AG09319 (cell line): ENCODE data around the gene CR1L.
"Not testable (repeated sequence)": the region's sequence is repeated elsewhere in the genome, so short reads cannot be mapped to it uniquely, and the experiment has no call there.

Source experiments
- DNase-seq: peaks from one replicate; pipeline ENCODE4 v3.0.0-alpha.2; 2010; ENCODE audit warnings: low read depth; ENCODE audit errors: extremely low read depth
- TF ChIP-seq, protein P1 (sequence below): IDR thresholded peaks from 2 replicates; pipeline ENCODE4 v1.5.1; 2011; ENCODE audit warnings: low read depth, mild to moderate bottlenecking, inconsistent platforms, low read length, moderate library complexity

The CR1L gene

DNA sequence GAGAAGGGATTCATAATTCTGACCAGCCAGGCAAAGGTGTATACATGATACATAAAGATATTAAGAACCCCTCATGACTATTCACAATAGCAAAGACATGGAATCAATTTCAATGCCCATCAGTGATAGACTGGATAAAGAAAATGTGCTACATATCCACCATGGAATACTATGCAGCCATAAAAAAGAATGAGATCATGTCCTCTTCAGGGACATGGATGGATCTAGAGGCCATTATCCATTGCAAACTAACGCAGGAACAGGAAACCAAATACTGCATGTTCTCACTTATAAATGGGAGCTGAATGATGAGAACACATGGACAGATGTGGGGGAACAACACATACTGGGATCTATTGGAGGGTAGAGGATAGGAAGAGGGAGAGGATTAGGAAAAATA is 21.4 kb downstream of the CR1L start:
- no peak for DNase-seq
- TF ChIP-seq, protein P1, sequence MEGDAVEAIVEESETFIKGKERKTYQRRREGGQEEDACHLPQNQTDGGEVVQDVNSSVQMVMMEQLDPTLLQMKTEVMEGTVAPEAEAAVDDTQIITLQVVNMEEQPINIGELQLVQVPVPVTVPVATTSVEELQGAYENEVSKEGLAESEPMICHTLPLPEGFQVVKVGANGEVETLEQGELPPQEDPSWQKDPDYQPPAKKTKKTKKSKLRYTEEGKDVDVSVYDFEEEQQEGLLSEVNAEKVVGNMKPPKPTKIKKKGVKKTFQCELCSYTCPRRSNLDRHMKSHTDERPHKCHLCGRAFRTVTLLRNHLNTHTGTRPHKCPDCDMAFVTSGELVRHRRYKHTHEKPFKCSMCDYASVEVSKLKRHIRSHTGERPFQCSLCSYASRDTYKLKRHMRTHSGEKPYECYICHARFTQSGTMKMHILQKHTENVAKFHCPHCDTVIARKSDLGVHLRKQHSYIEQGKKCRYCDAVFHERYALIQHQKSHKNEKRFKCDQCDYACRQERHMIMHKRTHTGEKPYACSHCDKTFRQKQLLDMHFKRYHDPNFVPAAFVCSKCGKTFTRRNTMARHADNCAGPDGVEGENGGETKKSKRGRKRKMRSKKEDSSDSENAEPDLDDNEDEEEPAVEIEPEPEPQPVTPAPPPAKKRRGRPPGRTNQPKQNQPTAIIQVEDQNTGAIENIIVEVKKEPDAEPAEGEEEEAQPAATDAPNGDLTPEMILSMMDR = no peak

GRCh38 chr1:207669528-207670009 is 24.6 kb downstream of the CR1L start:
- TF ChIP-seq, protein P1 = no peak
- DNase-seq = no peak

DNA sequence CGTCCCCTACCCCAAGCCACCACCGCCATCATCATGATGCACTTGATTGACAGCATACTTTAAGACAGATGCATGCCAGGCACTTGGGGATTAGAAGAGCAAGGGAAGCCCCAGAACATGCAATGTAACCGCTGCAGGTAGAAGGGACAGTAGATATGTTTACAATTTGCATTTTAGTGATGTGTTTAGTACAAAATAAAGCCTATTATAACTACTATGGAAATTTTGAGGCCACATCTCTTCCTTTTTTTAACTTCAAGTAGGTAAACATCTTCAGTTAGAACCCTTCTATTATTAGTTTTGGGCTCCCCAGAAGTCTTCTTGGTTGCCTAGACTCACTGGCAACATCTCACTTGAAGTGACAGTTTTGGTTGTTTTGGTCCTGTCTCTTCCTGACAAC is 25.3 kb downstream of the CR1L start:
- DNase-seq = no peak
- TF ChIP-seq, protein P1 = no peak

DNA sequence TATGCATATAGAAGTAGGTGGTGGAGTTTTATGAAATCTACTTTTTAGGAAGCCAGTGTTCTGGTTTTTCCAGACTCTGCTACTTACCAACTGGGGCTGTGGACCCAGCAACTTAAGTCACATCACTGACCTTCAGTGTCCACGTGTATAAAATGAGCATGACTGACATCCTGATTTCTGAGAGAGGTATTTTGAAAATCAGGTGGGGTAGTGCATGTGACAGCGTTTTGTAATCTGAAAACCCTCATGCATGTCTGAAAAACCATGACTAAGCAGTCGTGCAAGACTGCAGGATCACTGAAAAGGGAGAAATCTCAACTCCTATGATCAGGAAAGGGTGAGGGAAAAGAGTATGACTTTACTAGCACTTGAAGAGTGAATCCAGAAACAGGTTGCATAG is 26.1 kb downstream of the CR1L start:
- TF ChIP-seq, protein P1 = no peak
- DNase-seq = no peak

DNA sequence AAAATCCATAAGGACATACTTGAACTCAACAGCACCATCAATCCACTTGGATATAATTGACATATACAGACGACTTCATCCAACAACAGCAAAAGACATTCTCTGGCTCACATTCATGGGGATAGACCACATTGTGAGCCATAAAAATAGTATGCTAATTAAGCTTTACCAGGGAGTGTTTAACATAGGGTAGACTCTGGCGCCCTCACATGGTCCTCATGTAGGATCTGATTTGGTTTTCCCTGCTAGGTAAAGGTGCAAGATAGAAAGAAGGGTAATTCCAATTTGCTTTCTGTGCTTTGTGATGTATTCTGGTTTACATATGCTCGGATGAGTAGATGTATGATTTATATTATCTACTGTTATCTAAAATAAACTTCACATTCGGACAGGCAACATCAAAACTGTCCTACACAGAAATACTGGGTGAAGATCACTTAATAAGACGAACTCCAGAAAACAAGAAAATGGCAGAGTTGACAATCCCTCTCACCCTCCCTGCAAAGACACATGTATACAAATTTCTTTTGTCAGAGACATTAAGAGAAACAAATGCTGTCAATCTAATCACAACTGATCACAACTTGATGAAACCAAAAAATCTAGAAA is 27.7 kb downstream of the CR1L start:
- DNase-seq = no peak
- TF ChIP-seq, protein P1 = peak; percentile 48

- DNase-seq = no peak
- TF ChIP-seq, protein P1 = no peak
These were observed 28.5 kb downstream of the CR1L start for GRCh38 chr1:207673399-207673798.

DNA sequence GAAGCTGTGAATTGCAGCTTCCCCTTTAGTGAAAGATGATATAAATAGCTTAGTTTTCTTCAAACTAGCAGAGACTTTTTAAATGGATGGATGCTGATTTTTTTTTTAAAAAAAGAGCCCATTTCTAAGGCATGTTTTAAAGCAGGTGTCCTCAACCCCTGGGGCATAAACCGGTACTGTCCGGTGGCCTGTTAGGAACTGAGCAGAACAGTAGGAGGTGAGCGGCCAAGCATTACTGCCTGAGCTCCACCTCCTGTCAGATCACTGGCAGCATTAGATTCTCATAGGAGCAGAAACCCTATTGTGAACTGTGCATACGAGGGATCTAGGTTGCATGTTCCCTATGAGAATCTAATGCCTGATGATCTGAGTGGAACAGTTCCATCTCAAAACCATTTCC is 31.2 kb downstream of the CR1L start:
- DNase-seq = no peak
- TF ChIP-seq, protein P1 = no peak

DNA sequence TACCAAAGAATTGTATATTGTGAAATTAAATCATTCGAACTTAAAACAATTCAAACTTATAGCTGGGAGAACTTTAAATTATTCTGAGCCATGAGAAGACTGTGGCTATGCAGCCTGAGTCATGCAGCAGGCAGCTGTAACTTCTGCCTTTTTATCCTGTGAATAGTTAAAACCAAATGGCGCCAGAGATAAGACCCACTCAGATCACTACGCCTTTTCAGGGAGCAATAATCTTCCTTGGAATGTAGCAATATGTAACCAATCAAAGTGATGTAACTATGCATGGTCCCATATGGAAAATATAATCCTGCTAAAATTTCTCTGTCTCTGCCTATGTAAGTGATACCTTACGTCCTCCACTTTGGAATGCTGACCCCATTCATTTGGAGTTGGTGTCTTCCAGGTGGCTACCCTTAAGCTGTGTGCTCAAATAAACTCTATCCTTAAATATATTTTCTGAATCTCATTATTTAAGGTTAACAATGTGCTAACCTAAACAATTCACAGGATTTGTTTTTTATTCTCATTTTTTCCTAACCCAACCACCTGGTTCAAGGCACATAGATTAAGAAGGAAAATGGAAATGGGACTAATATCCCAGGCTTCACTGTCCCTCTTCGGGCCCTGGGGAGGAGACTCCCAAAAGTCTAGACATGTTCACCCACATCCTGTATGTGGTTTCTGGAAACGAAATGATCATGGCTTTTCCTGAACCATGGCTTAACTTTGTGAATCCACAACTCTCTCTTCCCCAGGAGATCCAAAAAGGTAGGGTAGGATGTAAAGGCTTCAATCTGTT is 35.9 kb downstream of the CR1L start:
- DNase-seq = not testable (repeated sequence)

DNA sequence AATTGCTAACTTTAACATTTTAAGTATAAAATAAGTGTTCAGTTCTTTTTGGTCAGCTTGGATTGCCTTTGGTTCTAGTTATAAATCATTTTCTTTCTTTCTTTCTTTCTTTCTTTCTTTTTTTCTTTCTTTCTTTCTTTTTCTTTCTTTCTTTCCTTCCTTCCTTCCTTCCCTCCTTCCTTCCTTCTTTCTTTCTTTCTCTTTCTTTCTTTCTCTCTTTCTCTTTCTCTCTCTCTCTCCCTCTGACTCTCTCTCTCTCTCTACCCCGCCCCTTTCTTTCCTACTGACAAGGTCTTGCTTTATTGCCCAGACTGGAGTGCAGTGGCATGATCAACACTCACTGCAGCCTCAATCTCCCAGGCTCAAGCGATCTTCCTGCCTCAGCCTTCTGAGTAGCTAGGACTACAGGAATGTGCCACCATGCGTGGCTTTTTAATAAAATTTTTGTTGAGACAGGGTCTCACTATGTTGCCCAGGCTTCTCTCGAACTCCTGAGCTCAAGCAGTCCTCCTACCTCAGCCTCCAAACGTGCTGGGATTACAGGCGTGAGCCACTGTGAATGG is 38.0 kb downstream of the CR1L start:
- DNase-seq = not testable (repeated sequence)

GRCh38 chr1:207690551-207690950 is 45.6 kb downstream of the CR1L start:
- not testable (repeated sequence) for DNase-seq
